HG03565 (cell line): ENCODE data around the gene LYRM1.
"Not testable (repeated sequence)": the region's sequence is repeated elsewhere in the genome, so short reads cannot be mapped to it uniquely, and the experiment has no call there.

ENCODE experiments used
- ATAC-seq: cut with Tn5 transposase; IDR thresholded peaks from one replicate; pipeline ENCODE4 v1.9.1; 2021; ENCODE audit warnings: mild to moderate bottlenecking, moderate library complexity; ENCODE audit not compliant: unreplicated experiment

Gene LYRM1

DNA sequence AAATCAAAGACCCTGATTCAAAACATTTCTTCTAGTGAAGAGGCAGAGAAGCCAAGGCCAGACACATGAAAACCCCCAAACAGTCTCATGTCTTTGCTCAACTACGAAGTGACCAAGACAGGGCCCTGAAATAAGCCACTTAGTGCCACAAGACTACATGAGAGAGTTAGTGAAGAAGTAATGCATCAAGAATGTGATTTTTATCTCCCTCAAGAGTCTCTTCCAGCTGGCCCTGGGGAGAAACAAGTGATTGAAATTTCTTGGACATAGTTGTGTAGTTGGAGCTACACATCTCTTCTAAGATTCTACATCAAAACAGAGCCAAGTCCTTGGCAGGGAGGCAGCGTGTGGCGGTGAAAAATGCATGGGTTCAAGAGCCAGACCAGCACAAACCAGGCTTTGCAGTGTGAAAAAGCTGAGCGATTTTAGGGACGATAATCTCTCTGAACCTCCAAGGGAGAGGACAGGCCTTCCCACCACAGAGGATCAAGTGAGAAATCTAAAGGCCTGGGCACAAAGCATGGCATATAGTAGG lies 30.6 kb downstream of the LYRM1 start:
- ATAC-seq: no peak

- no peak for ATAC-seq
These were observed 33.0 kb downstream of the LYRM1 start for GRCh38 chr16:20933589-20933988.

- ATAC-seq: no peak
These were observed 37.2 kb downstream of the LYRM1 start for GRCh38 chr16:20937736-20938135.

GRCh38 chr16:20938426-20938825 lies 37.9 kb downstream of the LYRM1 start:
- ATAC-seq: no peak

DNA sequence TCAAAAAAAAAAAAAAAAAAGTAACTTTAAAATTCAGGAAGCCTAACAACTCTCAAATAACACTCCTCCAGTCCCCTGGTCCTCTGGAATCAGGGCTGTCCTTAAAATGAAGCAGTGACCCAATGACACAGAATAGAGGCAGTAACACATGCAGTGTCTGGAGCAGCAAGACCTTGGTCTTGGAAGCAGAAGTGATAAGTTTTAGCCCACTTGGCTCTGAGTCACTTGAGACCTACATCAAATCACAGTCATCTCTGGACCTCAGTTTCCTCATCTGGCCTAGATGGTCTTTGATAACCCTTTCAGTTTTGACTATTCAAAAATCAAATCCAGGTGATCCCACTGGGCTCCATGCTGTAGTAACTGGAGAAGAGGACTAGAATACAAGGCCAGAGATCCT lies 39.0 kb downstream of the LYRM1 start:
- ATAC-seq: no peak

DNA sequence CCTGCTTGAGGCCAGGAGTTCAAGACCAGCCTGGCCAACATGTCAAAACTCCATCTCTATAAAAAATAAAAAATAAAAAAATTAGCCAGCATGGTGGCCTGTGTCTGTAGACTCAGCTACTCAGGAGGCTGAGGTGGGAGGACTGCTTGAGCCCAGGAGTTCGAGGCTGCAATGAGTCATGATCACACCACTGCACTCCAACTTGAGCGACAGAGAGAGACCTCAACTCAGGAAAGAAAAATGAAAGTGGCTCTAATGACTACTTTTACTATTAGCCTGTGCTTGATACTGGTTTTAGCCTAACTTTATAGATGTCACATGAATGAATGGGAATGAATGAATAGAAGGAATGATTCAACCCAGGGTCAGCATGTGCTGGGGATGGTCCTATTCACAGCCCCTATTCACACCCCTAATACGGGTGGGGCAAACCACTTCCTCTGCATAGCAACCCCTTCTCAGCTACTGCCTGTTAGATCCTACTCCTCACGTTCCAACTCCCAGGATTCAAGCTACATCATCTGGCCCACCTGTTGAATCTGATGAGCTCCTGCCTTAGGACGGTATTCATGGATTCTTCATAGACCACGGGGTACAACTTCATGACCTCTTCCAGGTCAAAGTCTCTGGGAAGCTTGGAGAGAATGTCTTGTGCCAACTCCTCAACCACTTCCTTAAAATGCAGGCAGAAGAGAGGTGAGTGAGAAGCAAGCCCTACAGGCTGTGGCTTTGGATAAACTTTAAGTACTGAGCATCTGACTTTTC lies 40.5 kb downstream of the LYRM1 start:
- ATAC-seq: no peak

GRCh38 chr16:20941636-20941926 lies 41.0 kb downstream of the LYRM1 start:
- ATAC-seq: no peak

- no peak for ATAC-seq
These were observed 41.7 kb downstream of the LYRM1 start for GRCh38 chr16:20942256-20942655.

GRCh38 chr16:20944861-20945574 lies 44.4 kb downstream of the LYRM1 start:
- ATAC-seq: no peak

GRCh38 chr16:20945575-20945875 lies 45.0 kb downstream of the LYRM1 start:
- ATAC-seq: not testable (repeated sequence)

DNA sequence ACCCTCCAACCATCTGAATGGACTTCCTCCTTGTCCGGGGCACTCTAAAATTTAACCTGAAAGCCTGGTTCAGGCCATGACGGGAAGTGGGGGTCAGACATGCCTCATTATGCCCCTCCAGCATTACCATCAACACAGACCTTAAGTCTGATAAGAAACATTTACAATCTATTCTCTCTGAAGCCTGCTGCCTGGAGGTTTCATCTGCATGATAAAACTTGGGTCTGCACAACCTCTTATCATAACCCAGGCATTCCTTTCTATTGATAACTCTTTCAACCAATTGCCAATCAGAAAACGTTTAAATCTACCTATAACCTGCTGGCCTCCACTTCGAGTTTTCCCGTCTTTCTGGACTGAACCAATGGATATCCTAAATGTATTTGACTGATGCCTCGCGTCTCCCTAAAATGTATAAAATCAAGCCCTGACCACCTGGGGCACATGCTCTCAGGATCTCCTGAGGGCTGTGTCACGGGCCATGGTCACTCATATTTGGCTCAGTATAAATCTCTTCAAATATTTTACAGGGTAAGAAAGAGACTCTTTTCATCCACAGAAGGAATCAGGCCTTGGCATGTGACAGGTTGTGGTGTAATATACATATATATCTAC lies 45.6 kb downstream of the LYRM1 start:
- ATAC-seq: no peak

GRCh38 chr16:20948444-20948843 lies 47.9 kb downstream of the LYRM1 start:
- ATAC-seq: no peak

DNA sequence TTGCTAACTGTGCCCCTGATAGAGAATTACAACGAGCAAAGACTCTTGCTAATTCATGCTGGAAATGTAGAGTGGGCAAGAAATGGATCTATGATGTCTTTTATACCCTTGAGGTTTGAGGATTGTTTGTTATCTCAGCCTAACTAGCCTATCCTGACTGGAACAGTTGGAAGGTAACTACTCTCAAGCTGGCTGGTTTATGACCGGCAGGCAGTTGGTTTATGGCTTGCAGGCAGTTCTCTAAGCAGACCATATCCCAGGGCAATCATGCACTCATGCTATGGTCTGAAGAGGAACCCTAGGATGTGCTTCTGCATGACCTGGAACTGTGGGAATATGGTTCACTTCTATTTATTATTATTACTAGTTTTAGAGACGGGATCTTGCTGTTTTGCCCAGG lies 49.1 kb downstream of the LYRM1 start:
- ATAC-seq: no peak

DNA sequence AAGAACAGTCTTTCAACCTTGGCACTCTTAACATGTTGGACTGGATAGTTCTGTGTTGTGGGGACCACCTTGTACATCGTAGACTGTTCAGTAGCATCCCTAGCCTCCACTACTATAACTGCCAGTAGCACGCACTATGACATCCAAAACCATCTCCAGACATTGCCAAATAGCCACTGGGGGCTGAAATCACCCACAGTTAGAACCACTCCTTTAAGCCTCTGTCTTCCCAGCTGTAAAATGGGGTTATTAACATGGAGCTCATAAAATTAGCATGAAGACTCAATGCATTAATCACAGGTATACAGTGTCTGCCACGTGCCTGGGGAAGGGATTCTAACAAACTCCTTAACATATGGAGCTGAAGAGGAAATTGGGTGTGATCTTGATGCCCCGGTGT lies 49.7 kb downstream of the LYRM1 start:
- no peak for ATAC-seq

DNA sequence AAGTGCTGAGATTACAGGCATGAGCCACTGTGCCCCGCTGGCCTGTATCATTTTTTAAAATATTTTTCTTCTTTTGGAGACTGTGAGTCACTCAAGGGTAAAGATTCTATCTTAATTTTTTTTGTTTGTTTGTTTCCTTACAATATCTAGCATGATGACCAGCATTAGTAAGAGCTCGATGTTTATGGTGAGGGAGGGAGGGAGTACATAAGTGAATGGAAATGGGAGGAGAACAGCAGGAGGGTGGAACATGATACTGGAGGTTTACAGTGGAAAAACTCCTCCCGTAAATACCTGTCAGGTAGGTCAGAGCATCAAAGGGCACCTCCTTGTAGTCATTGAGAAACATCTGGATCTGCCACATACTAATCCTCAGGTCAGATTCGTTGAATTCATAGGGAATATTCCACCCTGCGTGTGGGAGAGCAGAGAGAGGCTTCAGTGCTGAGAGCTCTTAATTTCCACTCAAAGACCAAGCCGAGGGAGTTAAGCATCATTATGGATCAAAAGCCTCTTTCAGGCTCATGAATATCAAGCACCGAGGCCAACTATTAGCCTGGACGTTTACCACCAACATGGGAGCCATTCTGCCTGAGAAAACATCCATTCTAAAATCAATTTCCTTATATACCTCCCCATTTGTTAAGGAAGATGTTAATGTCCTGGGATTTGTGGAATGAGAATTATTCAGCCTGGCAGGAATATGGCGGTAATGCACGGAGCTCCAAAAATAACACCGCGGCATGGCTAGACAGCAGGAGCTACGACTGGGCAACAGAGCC lies 51.8 kb downstream of the LYRM1 start:
- ATAC-seq: no peak

GRCh38 chr16:20954574-20954973 lies 54.0 kb downstream of the LYRM1 start:
- ATAC-seq: no peak

DNA sequence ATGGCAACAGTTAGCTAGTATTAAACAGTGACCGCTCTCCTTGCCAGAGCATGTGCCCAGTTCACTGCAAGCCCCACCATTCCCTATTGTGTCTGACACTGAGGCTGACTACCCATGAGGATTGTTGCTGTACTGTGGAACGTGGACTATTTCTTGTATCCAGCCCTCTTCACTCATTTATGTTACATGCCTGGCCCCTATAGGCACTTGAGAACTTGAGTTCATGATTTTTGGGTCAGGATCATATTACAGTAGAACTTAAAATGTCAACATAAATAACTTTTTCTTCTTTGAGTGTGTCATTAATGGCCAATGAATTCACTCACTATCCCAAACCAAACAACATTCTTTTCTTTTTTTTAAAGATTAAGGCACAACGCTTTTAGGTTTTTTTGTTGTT lies 55.7 kb downstream of the LYRM1 start:
- ATAC-seq: no peak

DNA sequence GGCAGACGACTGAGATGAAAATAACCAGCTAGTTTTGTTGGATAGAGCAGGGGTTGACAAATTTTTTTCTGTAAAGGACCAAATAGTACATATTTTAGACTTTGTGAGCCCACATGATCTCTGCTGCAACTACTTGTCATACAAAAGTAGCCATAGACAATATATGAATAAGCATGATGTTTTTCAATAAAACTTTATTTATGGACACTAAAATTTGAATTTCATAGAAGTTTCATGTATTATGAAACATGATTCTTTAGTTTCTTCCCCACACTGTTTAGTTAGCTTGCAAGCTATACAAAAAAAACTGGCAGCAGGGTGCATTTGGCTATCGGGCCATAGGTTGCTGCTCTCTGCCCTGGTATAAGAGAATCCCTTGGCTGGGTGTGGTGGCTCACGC lies 56.6 kb downstream of the LYRM1 start:
- ATAC-seq: no peak

DNA sequence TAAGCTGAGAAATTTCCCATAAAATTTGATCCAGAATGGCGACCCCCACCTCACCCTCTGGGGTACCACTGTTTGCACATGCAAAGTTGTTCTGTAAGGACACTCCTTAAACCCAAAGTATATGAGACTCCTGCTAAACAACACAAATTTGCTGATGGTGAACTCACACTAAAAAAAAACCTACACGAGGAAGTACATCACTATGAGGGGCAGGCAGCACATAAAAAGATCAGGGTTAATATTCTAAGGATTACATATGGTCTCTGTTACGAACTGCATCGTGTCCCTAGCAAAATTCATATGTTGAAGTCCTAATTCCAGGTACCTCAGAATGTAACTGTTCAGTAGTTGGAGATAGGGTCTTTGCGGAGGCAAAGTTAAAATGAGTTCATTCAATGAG lies 60.3 kb downstream of the LYRM1 start:
- ATAC-seq: no peak

- ATAC-seq: no peak
These were observed 68.2 kb downstream of the LYRM1 start for GRCh38 chr16:20968765-20969164.

DNA sequence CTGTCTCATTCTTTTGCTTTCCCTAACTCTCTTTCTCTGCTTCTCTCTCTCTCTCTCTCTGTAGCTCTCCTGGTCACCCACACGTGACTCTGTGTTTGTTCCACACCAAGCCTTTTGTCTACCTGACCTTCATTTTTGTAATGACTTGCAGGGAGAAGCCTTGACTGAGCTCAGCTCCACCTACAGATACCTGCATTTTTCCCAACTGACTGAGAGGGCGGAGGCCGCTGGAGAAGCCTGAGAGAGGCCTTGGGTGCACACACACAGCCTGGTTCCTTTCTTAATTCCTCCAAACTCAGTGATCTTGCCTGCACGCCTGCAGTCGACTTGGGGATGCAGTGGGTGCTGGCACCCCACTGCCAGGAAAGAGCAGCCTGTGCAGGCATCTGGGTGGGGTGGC lies 68.8 kb downstream of the LYRM1 start:
- ATAC-seq: no peak

GRCh38 chr16:20971401-20971800 lies 70.8 kb downstream of the LYRM1 start:
- no peak for ATAC-seq
